ENCODE results near the gene SLC26A3. TPM values are rescaled to one million over a fixed set of nuclear protein-coding genes. Genes with fewer than 3 reads are reported as not detected.
"Not testable (repeated sequence)": the region's sequence is repeated elsewhere in the genome, so short reads cannot be mapped to it uniquely, and the experiment has no call there.

SLC26A3 gene
- not detected for total RNA-seq

DNA sequence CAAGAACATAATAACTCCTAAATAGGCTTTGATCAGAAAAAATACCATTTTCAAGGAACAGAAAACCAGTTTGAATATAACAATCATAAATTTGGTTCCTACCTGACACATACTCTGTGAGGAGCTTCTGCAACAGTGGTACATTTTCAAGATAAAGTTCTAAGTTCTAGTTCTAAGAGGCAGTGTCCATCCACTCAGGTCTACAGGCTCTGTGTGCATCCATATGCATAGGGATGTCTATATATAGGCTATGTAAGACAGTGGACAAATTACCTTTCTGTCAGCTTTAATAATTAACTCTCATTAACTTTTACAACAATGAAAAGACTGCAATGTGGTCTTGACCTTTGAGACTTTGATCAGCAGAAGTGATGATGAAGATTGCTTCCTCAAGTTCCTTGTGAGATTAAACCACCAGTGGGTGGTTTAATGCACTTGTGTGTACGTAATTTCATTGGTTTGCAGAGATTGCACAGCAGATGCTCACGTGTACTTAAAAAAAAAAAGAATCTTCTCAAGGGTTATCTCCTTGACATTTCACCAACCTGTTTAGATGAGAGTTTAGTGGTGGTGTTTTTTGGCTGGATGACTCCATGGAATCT lies at the start of gene SLC26A3:
Gene SLC26A3 (minus strand): TSS at position 215 of the 602 bp plus-strand sequence. CDS start 8,714 bp downstream, outside the sequence.
- DNase-seq, result no peak

- no peak for DNase-seq
Observed at GRCh38 chr7:107850643-107851042, 47.6 kb upstream of the SLC26A3 start.

DNA sequence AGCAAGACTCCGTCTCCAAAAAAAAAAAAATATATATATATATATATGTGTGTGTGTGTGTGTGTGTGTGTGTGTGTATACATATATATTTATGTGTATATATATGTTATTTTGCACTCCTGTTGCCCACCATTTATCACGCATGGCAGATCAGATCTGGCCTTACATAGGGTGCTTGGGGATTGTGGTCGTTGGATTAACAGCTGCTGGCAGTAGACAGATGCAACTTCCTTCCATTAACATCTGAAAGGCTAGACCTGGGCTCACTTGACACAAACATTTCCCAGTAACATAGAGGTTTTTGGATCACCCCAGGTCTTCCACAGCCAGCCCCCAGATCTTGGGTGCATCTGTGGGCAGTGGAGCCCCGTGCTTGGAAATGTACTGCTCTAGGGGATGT lies 47.2 kb upstream of the SLC26A3 start:
- no peak for DNase-seq

DNA sequence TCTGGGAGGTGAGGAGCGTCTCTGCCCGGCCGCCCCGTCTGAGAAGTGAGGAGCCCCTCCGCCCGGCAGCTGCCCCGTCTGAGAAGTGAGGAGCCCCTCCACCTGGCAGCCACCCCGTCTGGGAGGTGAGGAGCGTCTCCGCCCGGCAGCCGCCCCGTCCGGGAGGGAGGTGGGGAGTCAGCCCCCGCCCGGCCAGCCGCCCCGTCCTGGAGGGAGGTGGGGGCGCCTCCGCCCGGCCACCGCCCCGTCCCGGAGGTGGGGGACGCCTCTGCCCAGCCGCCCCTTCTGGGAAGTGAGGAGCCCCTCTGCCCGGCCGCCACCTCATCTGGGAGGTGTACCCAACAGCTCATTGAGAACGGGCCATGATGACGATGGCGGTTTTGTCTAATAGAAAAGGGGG lies 45.2 kb upstream of the SLC26A3 start:
- not testable (repeated sequence) for DNase-seq

- not testable (repeated sequence) for DNase-seq
Observed at GRCh38 chr7:107847836-107848175, 44.8 kb upstream of the SLC26A3 start.

GRCh38 chr7:107847168-107847835 lies 44.3 kb upstream of the SLC26A3 start:
- no peak for DNase-seq

DNA sequence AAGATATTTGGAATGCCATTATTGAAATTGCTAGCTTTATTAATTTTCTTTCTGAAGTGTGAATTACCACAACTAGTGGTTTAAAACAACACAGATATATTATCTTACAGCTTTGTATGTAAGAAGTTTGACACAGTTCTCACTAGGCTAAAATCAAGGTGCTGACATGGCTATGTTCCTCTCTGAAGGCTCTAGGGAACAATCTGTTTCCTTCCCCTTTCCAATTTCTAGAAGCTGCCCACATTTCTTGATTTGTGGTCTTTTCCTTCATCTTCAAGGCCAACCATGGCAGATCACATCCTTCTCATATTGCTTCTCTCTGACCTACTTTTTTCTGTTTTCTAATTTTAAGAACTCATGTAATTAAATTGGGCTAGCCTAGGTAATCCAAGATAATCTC lies 43.3 kb upstream of the SLC26A3 start:
- no peak for DNase-seq

DNA sequence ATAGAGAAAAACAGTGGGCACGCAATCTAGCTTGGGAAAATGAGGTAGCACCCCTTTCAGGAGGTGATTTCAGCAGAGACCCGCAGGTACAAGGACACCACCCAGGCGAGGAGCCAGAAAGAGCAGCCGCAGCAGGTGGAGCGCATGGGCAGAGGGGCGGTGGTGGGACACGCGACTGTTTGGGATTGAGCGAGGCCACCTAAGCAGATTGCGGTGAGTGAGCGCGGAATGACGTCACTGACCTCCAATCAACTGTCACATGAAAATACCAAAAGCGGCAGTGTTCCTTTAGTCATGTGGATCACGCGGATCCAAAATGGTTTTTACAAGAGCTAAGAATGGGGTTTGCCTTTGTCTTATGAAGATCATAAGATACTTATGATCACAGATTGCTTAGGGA lies 40.2 kb upstream of the SLC26A3 start:
- DNase-seq, result no peak

DNA sequence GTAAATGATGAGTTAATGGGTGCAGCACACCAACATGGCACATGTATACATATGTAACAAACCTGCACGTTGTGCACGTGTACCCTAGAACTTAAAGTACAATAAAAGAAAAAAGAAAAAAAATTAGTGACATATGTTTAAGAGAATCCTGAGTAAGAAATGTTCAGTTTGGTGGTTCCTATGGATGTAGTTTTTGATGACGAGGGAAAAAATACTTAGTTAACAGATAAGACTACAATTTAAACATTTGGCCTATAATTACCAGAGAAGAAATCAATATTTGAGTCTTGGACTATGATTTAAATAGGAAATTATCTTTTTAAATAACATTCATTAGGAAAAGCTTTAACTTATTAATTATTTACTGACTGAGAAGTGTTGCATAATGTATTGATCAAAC lies 39.2 kb upstream of the SLC26A3 start:
- no peak for DNase-seq

- no peak for DNase-seq
Observed at GRCh38 chr7:107838816-107839565, 36.0 kb upstream of the SLC26A3 start.

DNA sequence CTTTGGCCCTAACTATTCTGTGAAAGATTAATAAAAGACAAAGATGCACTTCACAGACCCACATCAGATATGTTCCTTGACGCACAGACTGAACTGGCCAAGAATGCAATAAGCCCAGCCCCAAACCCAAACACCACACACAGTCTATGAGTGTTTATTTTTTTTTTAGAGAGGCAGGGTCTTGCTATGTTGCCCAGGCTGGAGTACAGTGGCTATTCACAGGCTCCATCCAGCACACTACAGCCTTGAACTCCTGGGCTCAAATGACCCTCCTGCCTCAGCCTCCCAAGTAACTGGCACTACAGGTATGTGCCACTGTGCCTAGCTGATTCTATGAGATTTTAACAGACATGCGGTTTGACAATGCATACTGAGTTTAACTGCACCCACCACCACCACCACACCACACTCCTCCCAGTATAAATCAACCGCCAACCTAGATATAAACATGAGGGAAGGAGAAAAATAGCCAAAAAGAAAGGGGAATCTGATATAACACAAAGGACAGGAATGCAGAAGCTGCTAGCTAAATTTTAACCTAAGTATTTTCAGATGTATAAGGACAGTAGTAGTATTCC lies 35.1 kb upstream of the SLC26A3 start:
- no peak for DNase-seq

- no peak for DNase-seq
Observed at GRCh38 chr7:107837145-107837512, 34.1 kb upstream of the SLC26A3 start.

DNA sequence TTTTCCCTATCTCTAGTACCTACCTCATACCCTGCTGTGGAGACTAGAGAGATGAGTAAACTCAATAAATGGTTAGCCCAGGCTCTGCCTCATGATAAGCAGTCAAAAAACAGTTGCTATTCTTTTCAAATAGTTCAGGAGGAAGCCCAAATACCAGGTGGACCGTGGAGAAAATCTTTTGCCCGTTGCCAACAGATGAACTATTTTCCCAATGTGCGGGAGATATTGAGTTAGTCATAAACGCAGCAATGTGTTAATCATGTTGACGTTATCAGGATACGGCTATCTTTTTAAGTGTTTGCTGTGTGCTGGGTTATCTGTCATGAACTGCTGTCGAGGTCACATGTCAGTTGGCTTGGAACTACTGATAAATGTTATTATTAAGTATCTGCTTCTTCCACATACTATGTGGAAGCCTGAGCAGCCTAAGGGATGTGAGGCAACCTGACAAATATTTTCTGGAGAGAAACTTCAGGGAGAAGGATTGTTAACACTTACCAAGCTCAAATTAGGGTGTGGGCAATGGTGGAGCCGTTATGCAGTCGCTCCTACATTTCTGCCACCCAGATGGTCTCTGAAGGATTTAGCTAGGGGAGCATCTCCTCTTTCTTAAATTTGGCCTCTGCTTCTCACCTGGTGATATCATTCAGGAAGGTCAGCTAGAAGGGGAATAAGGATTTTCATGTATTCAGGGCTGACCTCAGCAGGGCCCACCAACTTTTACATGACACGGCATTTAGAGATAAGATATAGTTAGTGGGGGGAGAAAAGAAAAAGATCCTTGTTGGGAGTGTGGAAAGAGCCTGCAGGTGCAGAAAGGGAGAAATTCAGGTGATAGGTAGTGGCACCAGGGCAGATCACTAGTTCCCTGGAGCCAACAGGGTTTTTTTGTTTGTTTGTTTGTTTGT lies 33.5 kb upstream of the SLC26A3 start:
- no peak for DNase-seq

DNA sequence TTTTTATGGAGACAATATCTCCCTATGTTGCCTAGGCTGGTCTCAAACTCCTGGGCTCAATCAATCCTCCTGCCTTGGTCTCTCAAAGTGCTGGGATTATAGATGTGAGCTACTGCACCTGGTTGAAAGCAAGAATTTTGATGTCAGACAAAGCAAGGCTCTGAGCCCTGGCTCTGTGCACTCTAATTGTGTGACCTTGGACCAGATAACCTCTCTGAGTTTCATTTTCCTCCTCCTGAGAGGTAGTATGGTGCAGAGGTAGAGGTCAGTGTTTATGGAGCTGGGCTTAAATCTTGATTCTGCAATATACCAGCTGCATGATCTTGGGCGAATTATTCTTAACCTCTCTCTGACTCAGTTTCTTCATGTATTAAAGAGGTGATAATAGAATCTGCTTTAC lies 31.4 kb upstream of the SLC26A3 start:
- no peak for DNase-seq

- DNase-seq, result no peak
Observed at GRCh38 chr7:107833684-107834106, 30.7 kb upstream of the SLC26A3 start.

- no peak for DNase-seq
Observed at GRCh38 chr7:107830420-107830819, 27.4 kb upstream of the SLC26A3 start.

DNA sequence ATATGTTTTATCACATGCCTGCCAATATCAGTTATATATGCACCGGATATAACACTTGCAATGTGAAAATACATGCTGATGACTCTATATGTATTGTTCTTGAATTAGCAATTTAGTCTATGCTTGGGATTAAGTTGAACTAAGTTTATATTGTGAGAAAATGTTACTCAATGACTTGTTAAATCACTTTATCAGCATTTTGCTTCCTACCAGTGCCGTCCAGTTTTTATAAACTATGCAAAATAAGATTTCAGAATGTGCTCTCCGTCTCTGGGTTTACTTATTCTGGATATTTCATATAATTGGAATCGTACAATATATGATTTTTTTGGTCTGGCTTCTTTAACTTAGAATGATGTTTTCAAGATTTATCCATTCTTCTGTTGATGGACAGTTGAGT lies 25.5 kb upstream of the SLC26A3 start:
- no peak for DNase-seq

GRCh38 chr7:107827501-107827900 lies 24.5 kb upstream of the SLC26A3 start:
- no peak for DNase-seq

DNA sequence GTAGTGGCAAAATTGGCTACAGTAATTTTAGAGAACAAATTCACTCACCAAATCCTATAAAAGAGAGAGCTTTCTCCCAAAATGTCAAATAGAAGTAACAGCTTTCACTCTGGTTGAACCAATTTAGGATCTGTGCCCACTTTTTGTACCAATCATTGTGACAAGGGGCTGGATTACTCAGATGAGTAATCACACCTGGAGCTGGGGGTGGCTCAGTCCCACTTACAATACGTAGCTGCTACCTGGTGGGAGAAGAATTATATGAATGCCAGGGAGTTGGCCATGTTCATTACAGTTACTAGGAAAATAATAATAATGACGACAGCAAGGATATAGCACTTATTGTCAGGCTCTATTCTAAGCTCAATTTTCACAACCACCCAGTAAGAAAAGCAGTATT lies 23.4 kb upstream of the SLC26A3 start:
- DNase-seq, result no peak

DNA sequence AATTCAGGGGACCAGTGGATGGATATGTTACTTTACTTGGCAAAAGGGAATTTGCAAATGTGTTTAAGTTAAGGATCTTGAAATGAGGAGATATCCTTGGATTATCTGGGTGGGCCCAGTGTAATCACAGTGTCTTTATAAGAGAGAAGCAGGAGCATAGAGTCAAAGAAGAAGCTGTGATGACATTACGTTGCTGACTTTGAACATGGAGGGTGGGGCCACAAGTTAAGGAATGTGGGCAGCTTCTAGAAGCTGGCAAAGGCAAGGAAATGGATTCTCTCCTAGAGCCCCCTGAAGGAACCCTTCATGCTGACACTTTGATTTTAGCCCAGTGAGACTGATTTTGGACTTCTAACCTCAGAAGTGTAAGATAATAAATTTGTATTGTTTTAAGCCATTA lies 21.8 kb upstream of the SLC26A3 start:
- no peak for DNase-seq

DNA sequence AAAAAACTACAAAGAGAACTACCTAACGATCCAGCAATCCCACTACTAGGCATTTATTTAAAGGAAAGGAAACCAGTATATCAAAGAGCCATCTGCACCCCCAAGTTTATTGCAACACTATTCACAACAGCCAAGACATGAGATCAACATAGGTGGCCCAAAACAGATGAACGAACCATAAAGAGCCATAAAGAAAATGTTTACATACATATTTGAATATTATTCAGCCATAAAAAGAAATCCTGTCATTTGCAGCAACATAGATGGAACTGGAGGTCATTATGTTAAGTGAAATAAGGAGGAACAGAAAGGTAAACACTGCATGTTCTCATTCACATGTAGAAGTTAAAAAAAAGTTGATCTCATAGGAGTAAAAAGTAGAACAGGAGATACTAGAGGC lies 15.6 kb upstream of the SLC26A3 start:
- no peak for DNase-seq

DNA sequence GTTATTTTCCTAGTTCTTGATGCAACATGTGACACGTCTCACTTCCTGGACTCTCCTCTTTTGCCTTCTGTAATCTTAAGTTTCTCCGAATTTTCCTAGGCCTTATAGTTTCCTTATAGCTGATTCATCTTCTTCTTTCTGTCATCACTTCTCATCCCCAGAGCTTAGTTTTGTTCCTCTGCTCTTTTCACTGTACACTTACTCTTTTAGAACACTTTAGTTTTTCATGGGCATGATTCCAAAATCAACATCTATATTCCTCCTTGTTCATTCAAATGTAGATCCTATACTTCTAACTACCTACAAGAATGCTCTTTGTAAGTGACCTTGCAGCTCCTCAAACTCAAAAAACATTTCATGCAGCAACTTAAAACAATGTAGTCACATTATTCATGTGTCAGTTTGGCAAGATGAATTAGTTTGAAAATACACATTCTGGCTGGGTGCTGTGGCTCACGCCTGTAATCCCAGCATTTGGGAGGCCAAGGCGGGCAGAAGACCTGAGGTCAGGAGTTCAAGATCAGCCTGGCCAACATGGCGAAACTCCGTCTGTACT lies 13.1 kb upstream of the SLC26A3 start:
- DNase-seq, result no peak
